GM23338 (cell line): Measurements from ENCODE around the gene CD38. TPM values are rescaled to one million over a fixed set of nuclear protein-coding genes. Genes with fewer than 3 reads are reported as not detected.
"Not testable (repeated sequence)": the region's sequence is repeated elsewhere in the genome, so short reads cannot be mapped to it uniquely, and the experiment has no call there.

Experiments
- ATAC-seq: fragments of 200-7000 bp; cut with Tn5 transposase; 3 replicates; pipeline ENCODE4 v1.9.1; 2020
- DNase-seq: peaks from one replicate; pipeline ENCODE4 v3.0.0-alpha.2; 2015; ENCODE audit warnings: low spot score
- H2AFZ ChIP-seq: fragments of 200-600 bp; sonication (generic); 2 replicates; pipeline ENCODE4 v1.8.0; 2016; ENCODE audit warnings: antibody characterized with exemption, mild to moderate bottlenecking, moderate library complexity
- H3F3A ChIP-seq: fragments of 200-600 bp; sonication (generic); replicated peaks from 2 replicates; pipeline ENCODE4 v1.8.0; 2017; ENCODE audit warnings: antibody characterized with exemption, mixed run types, low read depth
- H3K27ac ChIP-seq: fragments of 200-600 bp; sonication (generic); 2 replicates; pipeline ENCODE4 v1.6.1; 2016; ENCODE audit warnings: low read depth
- H3K27me3 ChIP-seq: fragments of 200-600 bp; sonication (generic); 2 replicates; pipeline ENCODE4 v1.8.0; 2016; ENCODE audit warnings: mild to moderate bottlenecking, mixed run types, moderate library complexity; ENCODE audit not compliant: insufficient read depth
- H3K36me3 ChIP-seq: fragments of 200-600 bp; sonication (generic); 2 replicates; pipeline ENCODE4 v1.8.0; 2016; ENCODE audit warnings: mild to moderate bottlenecking; ENCODE audit not compliant: insufficient read depth
- H3K4me1 ChIP-seq: fragments of 200-600 bp; sonication (generic); 2 replicates; pipeline ENCODE4 v1.8.0; 2016; ENCODE audit warnings: mild to moderate bottlenecking, moderate library complexity; ENCODE audit not compliant: insufficient read depth
- H3K4me2 ChIP-seq: fragments of 200-600 bp; sonication (generic); 2 replicates; pipeline ENCODE4 v1.7.1; 2017; ENCODE audit warnings: mixed run types
- H3K4me3 ChIP-seq: fragments of 200-600 bp; sonication (generic); 2 replicates; pipeline ENCODE4 v1.6.1; 2016; ENCODE audit warnings: mixed run types
- H3K79me2 ChIP-seq: fragments of 200-600 bp; sonication (generic); replicated peaks from 2 replicates; pipeline ENCODE4 v1.8.0; 2017; ENCODE audit warnings: mild to moderate bottlenecking; ENCODE audit not compliant: insufficient read depth
- H3K9me2 ChIP-seq: fragments of 200-600 bp; sonication (generic); 2 replicates; pipeline ENCODE4 v1.8.0; 2017; ENCODE audit not compliant: insufficient read depth
- H4K20me1 ChIP-seq: fragments of 200-600 bp; sonication (generic); replicated peaks from 2 replicates; pipeline ENCODE4 v1.8.0; 2017; ENCODE audit warnings: mild to moderate bottlenecking; ENCODE audit not compliant: insufficient read depth
- H3K27ac Mint-ChIP-seq: 2 replicates; pipeline ENCODE4 v1.8.0; 2020; ENCODE audit warnings: inconsistent platforms, mild to moderate bottlenecking, moderate library complexity, mixed read lengths
- H3K27me3 Mint-ChIP-seq: 3 replicates; pipeline ENCODE4 v1.8.0; 2022; ENCODE audit warnings: low read depth, mild to moderate bottlenecking, moderate library complexity, mixed read lengths, inconsistent platforms; ENCODE audit not compliant: insufficient read depth, poor library complexity
- H3K36me3 Mint-ChIP-seq: 3 replicates; pipeline ENCODE4 v1.8.0; 2021; ENCODE audit warnings: low read depth, mild to moderate bottlenecking, inconsistent platforms, moderate library complexity, mixed read lengths
- H3K4me1 Mint-ChIP-seq: 3 replicates; pipeline ENCODE4 v1.8.0; 2020; ENCODE audit warnings: mild to moderate bottlenecking, inconsistent platforms, mixed read lengths
- H3K4me3 Mint-ChIP-seq: 3 replicates; pipeline ENCODE4 v1.8.0; 2021; ENCODE audit warnings: moderate library complexity, mild to moderate bottlenecking, inconsistent platforms, mixed read lengths
- H3K9me3 Mint-ChIP-seq: 3 replicates; pipeline ENCODE4 v1.8.0; 2020; ENCODE audit warnings: moderate library complexity, mild to moderate bottlenecking, inconsistent platforms, mixed read lengths
- CREB1 ChIP-seq: fragments of 250-450 bp; sonication (Bioruptor Pico); IDR thresholded peaks from 2 replicates; pipeline ENCODE4 v1.5.0; 2020; ENCODE audit warnings: low read depth, mild to moderate bottlenecking, moderate library complexity
- ZNF331 ChIP-seq: fragments of 250-450 bp; sonication (Bioruptor Pico); IDR thresholded peaks from 2 replicates; pipeline ENCODE4 v1.5.0; 2020; ENCODE audit warnings: low read depth, mild to moderate bottlenecking, moderate library complexity
- polyA plus RNA-seq: library from polyadenylated mRNA; unstranded; fragments of >200 nt; fragmentation: Nextera tagmentation; extraction: Ambion mirVana; gene quantifications from 2 replicates; pipeline ENCODE4 v1.2.1, GENCODE V29; 2016
- total RNA-seq: library from RNA; depleted of rRNA; stranded (reverse); fragments of >200 nt; shearing (Covaris generic); gene quantifications from 2 replicates; pipeline ENCODE4 v1.2.3, GENCODE V29; 2014
- TF ChIP-seq, protein P1 (sequence below), 2 experiments: fragments of 200-600 bp in 1 of 2; sonication (generic) in 1 of 2; conservative IDR thresholded peaks; 2 replicates each; pipeline versions ENCODE4 v1.5.1 to v1.6.1; 2016 to 2017; ENCODE audit warnings: antibody characterized with exemption in 2 of 2, low read depth in 2 of 2, mild to moderate bottlenecking in 2 of 2, moderate library complexity in 1 of 2
- TF ChIP-seq, protein P2 (sequence below): IDR thresholded peaks from one replicate; pipeline ENCODE4 v1.6.1; 2018; ENCODE audit warnings: antibody characterized with exemption; ENCODE audit not compliant: unreplicated experiment

The CD38 gene
- total and polyA plus RNA-seq, 2 experiments from 2014 or later, result 0.17 to 0.24 TPM

DNA sequence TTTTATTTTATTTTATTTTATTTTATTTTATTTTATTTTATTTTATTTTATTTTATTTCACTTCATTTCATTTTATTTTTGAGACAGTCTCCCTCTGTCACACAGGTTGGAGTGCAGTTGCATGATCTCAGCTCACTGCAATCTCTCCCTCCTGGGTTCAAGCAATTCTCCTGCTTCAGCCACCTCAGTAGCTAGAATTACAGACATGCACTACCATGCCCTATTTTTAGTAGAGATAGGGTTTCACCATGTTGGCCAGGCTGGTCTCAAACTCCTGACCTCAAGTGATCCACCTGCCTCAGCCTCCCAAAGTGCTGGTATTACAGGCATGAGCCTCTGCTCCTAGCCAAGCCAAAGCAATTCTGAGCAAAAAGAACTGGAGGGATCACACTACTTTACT is 24.4 kb downstream of the CD38 start:
- H3K9me3 Mint-ChIP-seq, result peaks cover 10% of the 10 kb centered on the region; the same call in 2 of the 3 replicates

DNA sequence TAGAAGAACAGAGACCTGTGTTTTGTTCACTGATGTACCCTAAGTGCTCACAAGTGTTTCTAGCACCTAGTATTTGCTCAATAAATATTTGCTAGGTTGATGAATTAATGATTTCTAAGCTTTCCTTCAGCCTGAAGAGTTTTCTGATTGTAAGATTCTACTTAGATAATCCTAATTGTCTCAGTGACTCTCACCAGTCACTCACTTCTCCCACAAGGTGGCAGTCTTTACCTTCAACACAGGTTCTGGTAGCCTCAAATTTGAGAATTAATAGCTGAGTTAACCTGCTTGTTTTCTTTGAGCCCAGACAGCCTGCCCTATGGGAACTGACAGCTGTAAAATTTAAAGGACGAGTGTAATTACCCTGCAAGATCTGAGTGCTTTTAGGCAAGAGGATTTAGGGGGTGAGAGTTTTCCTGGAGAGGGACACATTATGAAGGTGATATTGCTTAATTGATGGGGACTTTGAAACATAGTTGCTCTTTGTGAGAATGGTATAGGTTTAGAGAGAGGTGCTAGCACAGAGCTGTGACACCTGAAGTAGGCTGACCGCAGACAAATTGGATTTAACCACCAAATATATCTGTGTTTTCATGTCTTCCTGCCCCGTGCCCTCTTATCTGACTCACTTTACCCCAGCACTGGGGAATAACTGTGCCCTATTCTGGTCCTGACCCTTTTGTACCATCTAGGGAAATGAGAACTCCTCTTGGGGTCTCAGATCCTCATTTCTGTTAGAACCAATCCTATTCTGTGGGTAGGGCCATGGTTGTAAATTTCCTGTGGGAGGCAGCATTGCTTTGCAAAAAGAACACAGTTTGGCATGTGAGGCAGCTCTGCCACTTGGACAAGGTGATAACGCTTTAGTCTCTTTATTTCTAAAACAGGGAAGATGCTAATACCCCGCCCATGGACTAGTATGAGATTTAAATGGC is 27.7 kb downstream of the CD38 start:
- H3K27ac ChIP-seq, result no peak overlapping the region
- DNase-seq (peak; percentile 86), ATAC-seq (peak; percentile 94)
- H3K4me1 ChIP-seq, result no peaks in the 10 kb centered on the region
- H3K9me2 ChIP-seq, result no peaks in the 10 kb centered on the region
- H4K20me1 ChIP-seq, result no peaks in the 10 kb centered on the region
- H3K9me3 Mint-ChIP-seq, result no peaks in the 10 kb centered on the region
- H3K36me3 ChIP-seq, result no peaks in the 10 kb centered on the region
- no peak overlapping the region for H3K4me2 ChIP-seq
- no peak overlapping the region for H3K4me3 ChIP-seq
- H3K79me2 ChIP-seq, result no peaks in the 10 kb centered on the region
- no peaks in the 10 kb centered on the region for H3K36me3 Mint-ChIP-seq
- H3K4me1 Mint-ChIP-seq, result no peaks in the 10 kb centered on the region
- no peak overlapping the region for H2AFZ ChIP-seq
- TF ChIP-seq, protein P1, sequence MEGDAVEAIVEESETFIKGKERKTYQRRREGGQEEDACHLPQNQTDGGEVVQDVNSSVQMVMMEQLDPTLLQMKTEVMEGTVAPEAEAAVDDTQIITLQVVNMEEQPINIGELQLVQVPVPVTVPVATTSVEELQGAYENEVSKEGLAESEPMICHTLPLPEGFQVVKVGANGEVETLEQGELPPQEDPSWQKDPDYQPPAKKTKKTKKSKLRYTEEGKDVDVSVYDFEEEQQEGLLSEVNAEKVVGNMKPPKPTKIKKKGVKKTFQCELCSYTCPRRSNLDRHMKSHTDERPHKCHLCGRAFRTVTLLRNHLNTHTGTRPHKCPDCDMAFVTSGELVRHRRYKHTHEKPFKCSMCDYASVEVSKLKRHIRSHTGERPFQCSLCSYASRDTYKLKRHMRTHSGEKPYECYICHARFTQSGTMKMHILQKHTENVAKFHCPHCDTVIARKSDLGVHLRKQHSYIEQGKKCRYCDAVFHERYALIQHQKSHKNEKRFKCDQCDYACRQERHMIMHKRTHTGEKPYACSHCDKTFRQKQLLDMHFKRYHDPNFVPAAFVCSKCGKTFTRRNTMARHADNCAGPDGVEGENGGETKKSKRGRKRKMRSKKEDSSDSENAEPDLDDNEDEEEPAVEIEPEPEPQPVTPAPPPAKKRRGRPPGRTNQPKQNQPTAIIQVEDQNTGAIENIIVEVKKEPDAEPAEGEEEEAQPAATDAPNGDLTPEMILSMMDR (conservative IDR thresholded peaks at IDR 0.05; ENCODE audit: low read depth in 2 of 2), result peak; percentile 91 to 94
- TF ChIP-seq CREB1 (CRISPR knock-in tag) (no peak), ZNF331 (CRISPR knock-in tag) (no peak)
- TF ChIP-seq, protein P2, sequence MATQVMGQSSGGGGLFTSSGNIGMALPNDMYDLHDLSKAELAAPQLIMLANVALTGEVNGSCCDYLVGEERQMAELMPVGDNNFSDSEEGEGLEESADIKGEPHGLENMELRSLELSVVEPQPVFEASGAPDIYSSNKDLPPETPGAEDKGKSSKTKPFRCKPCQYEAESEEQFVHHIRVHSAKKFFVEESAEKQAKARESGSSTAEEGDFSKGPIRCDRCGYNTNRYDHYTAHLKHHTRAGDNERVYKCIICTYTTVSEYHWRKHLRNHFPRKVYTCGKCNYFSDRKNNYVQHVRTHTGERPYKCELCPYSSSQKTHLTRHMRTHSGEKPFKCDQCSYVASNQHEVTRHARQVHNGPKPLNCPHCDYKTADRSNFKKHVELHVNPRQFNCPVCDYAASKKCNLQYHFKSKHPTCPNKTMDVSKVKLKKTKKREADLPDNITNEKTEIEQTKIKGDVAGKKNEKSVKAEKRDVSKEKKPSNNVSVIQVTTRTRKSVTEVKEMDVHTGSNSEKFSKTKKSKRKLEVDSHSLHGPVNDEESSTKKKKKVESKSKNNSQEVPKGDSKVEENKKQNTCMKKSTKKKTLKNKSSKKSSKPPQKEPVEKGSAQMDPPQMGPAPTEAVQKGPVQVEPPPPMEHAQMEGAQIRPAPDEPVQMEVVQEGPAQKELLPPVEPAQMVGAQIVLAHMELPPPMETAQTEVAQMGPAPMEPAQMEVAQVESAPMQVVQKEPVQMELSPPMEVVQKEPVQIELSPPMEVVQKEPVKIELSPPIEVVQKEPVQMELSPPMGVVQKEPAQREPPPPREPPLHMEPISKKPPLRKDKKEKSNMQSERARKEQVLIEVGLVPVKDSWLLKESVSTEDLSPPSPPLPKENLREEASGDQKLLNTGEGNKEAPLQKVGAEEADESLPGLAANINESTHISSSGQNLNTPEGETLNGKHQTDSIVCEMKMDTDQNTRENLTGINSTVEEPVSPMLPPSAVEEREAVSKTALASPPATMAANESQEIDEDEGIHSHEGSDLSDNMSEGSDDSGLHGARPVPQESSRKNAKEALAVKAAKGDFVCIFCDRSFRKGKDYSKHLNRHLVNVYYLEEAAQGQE, result no peak
- no peak overlapping the region for H3K4me3 Mint-ChIP-seq
- H3K27me3 Mint-ChIP-seq, result peaks cover 2% of the 10 kb centered on the region
- H3K27me3 ChIP-seq, result no peaks in the 10 kb centered on the region
- H3F3A ChIP-seq, result no peaks in the 10 kb centered on the region
- H3K27ac Mint-ChIP-seq, result no peak overlapping the region

More for the DNA sequence above, 24.4 kb downstream of the CD38 start:
- not testable (repeated sequence) for H4K20me1 ChIP-seq, H2AFZ ChIP-seq, H3F3A ChIP-seq, H3K4me1 ChIP-seq, H3K4me3 Mint-ChIP-seq, ATAC-seq, H3K36me3 Mint-ChIP-seq, H3K27me3 ChIP-seq, H3K27ac Mint-ChIP-seq, H3K4me3 ChIP-seq, H3K27me3 Mint-ChIP-seq, H3K4me1 Mint-ChIP-seq, H3K79me2 ChIP-seq, H3K36me3 ChIP-seq, H3K4me2 ChIP-seq, H3K27ac ChIP-seq, DNase-seq, H3K9me2 ChIP-seq
